GM18507 (cell line): ENCODE measurements around the gene CATSPER3.

Experiments
- DNase-seq: peaks from one replicate; pipeline ENCODE4 v3.0.0; 2011; ENCODE audit warnings: low read depth; ENCODE audit not compliant: insufficient read length; ENCODE audit errors: extremely low spot score
- FAIRE-seq: peaks from 2 replicates; lab custom pipeline; 2011; peaks lifted over from hg19 to GRCh38; lab: Jason Lieb, UNC

Gene CATSPER3

GRCh38 chr5:134967607-134968006 lies at the start of gene CATSPER3:
TSS of gene CATSPER3 (plus strand) at chr5:134967907. CDS start at chr5:134967992, 85 bp downstream.
- FAIRE-seq (no peak), DNase-seq (no peak)

- FAIRE-seq, result no peak
Observed at GRCh38 chr5:134918861-134919260, 48.8 kb upstream of the CATSPER3 start.

GRCh38 chr5:134920848-134921575 lies 46.7 kb upstream of the CATSPER3 start:
- FAIRE-seq (no peak), DNase-seq (no peak)

More at GRCh38 chr5:134918861-134919260, 48.8 kb upstream of the CATSPER3 start:
- no peak for DNase-seq

- FAIRE-seq, result no peak
- DNase-seq, result no peak
Observed at GRCh38 chr5:134932508-134932907, 35.2 kb upstream of the CATSPER3 start.

GRCh38 chr5:134934202-134934601 lies 33.5 kb upstream of the CATSPER3 start:
- FAIRE-seq (no peak), DNase-seq (no peak)

- DNase-seq, result no peak
- no peak for FAIRE-seq
Observed at GRCh38 chr5:134935711-134936602, 31.8 kb upstream of the CATSPER3 start.

GRCh38 chr5:134937526-134937925 lies 30.2 kb upstream of the CATSPER3 start:
- DNase-seq (no peak), FAIRE-seq (no peak)

- FAIRE-seq, result no peak
- DNase-seq, result no peak
Observed at GRCh38 chr5:134938030-134938429, 29.7 kb upstream of the CATSPER3 start.

GRCh38 chr5:134939500-134939899 lies 28.2 kb upstream of the CATSPER3 start:
- FAIRE-seq (no peak), DNase-seq (no peak)

GRCh38 chr5:134943547-134943946 lies 24.2 kb upstream of the CATSPER3 start:
- DNase-seq (no peak), FAIRE-seq (no peak)

- FAIRE-seq (no peak), DNase-seq (no peak)
Observed at GRCh38 chr5:134944630-134945029, 23.1 kb upstream of the CATSPER3 start.

- no peak for DNase-seq
- no peak for FAIRE-seq
Observed at GRCh38 chr5:134945041-134945440, 22.7 kb upstream of the CATSPER3 start.

- FAIRE-seq, result no peak
- no peak for DNase-seq
Observed at GRCh38 chr5:134948911-134949310, 18.8 kb upstream of the CATSPER3 start.

GRCh38 chr5:134949316-134949715 lies 18.4 kb upstream of the CATSPER3 start:
- DNase-seq, result no peak
- FAIRE-seq, result no peak

GRCh38 chr5:134957920-134958608 lies 9.6 kb upstream of the CATSPER3 start:
- FAIRE-seq (no peak), DNase-seq (no peak)

- no peak for DNase-seq
- no peak for FAIRE-seq
Observed at GRCh38 chr5:134958755-134959154, 9.0 kb upstream of the CATSPER3 start.

GRCh38 chr5:134963098-134963497 lies 4.6 kb upstream of the CATSPER3 start:
- FAIRE-seq (no peak), DNase-seq (no peak)

GRCh38 chr5:134964359-134965270 lies 3.1 kb upstream of the CATSPER3 start:
- peak; percentile 44 for FAIRE-seq
- DNase-seq, result no peak

GRCh38 chr5:134965271-134965825 lies 2.4 kb upstream of the CATSPER3 start:
- FAIRE-seq (no peak), DNase-seq (no peak)
